HG03196 (cell line): ENCODE data around the gene TNFSF8.

Source experiments
- ATAC-seq: cut with Tn5 transposase; IDR thresholded peaks from one replicate; pipeline ENCODE4 v1.9.1; 2021; ENCODE audit not compliant: unreplicated experiment

The TNFSF8 gene, protein sequence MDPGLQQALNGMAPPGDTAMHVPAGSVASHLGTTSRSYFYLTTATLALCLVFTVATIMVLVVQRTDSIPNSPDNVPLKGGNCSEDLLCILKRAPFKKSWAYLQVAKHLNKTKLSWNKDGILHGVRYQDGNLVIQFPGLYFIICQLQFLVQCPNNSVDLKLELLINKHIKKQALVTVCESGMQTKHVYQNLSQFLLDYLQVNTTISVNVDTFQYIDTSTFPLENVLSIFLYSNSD

GRCh38 chr9:114930056-114930812 is at the start of gene TNFSF8:
Gene TNFSF8 (minus strand): TSS chr9:114930591. CDS start chr9:114930303, 288 bp downstream.
- no peak for ATAC-seq

GRCh38 chr9:114973216-114973615 is 42.8 kb upstream of the TNFSF8 start:
- ATAC-seq: no peak

DNA sequence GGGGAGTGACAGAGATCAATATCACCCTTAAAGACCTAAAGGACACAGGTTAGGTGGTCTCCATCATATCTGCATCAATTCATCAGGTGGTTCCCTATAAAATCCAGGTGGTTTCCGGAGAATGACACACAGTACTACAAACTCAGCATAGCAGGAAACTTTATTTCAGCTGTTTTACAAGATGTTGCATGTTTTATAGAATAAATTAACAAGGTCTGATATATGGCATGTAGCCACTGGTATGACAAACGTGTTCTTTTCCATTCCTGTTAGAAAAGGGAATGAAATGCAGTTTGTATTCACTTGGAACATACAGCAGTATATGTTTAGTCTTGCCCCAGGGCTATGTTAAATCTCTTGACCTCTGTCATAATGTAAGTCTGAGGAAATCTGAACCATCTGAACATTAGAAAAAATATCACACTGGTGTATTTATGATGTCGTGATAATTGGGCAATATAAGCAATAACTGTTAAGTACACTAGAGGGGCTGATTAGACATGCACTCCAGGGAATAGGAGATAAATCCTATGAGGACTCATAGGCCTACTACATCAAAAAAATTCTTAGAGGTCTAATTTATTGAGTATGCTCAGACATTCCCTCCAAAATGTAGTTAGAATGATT is 42.2 kb upstream of the TNFSF8 start:
- ATAC-seq: no peak

GRCh38 chr9:114969269-114969668 is 38.9 kb upstream of the TNFSF8 start:
- no peak for ATAC-seq

GRCh38 chr9:114968671-114969070 is 38.3 kb upstream of the TNFSF8 start:
- ATAC-seq: no peak

DNA sequence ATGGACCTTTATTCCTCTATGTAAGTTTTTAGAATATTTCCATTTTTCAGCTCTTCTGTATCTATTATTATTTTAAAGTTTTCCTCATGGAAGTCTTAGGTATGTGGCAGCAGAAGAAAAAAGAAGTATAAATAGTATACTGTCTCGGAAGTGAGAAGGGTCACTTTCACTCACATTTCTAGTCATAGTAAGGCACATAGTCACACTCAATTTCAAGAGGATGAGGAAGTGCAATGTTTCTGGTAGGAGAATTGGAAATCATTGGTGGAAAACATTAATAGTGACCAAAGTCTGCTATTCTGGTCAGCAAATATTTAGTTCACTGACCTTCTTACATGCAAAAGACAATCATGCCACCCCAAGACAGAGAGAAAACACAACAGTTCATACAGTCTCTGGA is 35.2 kb upstream of the TNFSF8 start:
- ATAC-seq: no peak

- no peak for ATAC-seq
Measured at GRCh38 chr9:114962809-114963208, 32.4 kb upstream of the TNFSF8 start.

- ATAC-seq: no peak
Measured at GRCh38 chr9:114960276-114960675, 29.9 kb upstream of the TNFSF8 start.

- no peak for ATAC-seq
Measured at GRCh38 chr9:114958844-114959235, 28.4 kb upstream of the TNFSF8 start.

GRCh38 chr9:114958021-114958843 is 27.8 kb upstream of the TNFSF8 start:
- ATAC-seq: no peak

DNA sequence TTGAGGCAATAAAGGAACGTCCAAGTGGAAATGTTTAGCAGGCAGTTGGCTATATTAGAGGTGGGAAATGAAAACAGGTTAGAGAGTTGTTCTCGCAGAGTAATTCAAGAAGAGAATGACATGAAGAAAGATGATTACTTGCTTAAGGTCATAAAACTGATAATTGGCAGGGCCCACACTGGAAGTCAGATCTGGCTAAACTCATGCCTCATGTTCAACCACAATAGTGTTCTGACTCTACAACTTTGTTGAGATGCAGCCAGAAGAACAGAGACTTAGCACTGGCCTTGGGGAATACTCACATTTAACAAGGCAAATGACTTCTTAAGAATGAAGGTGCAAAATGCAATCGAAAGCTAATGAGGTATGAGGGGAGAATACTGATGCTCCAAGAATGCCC is 27.2 kb upstream of the TNFSF8 start:
- ATAC-seq: no peak

DNA sequence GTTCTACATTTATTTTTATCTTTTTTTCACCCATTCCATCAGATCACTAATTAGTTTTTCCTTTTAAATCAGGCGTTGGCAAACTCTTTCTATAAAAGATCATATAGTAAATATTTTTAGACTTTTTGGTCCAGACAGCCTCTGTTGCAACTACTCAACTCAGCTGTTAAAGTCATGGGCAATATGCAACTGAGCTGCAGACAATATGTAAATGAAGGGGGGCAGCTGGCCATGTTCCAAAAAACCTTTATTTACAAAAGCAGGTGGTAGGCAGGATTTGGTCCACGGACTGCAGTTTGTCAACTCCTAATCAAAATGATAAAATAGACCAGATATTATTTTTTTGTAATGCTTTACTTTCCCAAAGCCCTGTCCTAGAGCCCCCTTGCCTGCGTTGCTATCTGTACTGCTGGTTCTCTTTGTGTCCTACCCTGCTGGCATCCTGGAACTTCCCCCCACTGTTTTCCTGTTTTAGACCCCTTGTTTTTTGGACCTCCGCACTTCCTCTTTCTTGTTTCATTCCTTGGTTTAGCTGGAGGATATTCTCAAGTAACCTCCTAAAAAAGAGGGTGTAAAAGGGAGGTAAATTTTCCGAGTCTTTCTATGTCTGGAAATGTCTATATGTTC is 24.7 kb upstream of the TNFSF8 start:
- no peak for ATAC-seq

- ATAC-seq: no peak
Measured at GRCh38 chr9:114953959-114954358, 23.6 kb upstream of the TNFSF8 start.

GRCh38 chr9:114953046-114953445 is 22.7 kb upstream of the TNFSF8 start:
- no peak for ATAC-seq

- no peak for ATAC-seq
Measured at GRCh38 chr9:114950761-114951160, 20.4 kb upstream of the TNFSF8 start.

- ATAC-seq: no peak
Measured at GRCh38 chr9:114947058-114947457, 16.7 kb upstream of the TNFSF8 start.

DNA sequence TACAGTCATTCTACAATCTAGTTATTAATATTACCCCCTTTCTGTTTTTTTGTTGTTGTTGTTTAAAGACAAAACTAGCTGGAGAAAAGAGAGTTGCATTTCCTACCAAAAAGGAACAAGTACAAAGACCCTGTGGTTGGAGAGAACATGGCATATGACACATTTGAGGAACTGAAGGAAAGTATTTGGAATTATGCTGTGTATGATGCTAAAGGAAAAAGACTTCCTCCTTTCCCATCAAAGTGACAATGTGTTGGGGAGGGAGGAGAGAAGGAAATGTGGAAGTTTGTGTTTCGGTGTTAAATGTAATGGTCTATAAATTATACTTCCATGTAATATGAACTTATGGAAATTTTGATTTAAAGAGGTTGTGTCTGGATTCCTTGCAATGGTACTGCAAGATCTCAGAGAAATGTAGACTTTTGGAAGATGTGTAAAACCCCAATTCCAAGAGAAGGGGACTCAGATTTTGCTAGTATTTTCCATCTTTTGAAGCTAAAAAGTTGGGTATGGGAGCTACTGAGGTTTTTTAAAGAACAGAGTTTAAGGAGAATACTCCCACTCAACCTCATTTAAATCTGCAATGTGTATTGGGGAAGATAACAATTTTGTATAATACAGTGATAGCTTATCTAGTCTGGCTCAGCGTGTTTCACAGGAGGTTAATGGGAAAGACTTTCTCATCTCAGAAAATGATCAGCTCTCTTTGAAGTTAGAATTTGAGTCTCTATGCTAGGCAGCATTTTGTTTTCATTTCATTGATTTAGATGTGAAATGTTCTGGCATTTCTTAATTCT is 15.4 kb upstream of the TNFSF8 start:
- ATAC-seq: no peak

- no peak for ATAC-seq
Measured at GRCh38 chr9:114941376-114941775, 11.0 kb upstream of the TNFSF8 start.

- no peak for ATAC-seq
Measured at GRCh38 chr9:114938687-114939575, 8.5 kb upstream of the TNFSF8 start.
